IMR-90 (cell line): ENCODE results near the gene MEIS2. TPM values are rescaled to one million over a fixed set of nuclear protein-coding genes. Genes with fewer than 3 reads are reported as not detected.

Source experiments
- ATAC-seq: fragments of 200-7000 bp; cut with Tn5 transposase; 2 replicates; pipeline ENCODE4 v1.9.1; 2020; ENCODE audit warnings: low read depth, mild to moderate bottlenecking, moderate library complexity
- BruUV-seq: library from RNA; stranded (reverse); fragments of 400-500 nt; replicated peaks from 2 replicates; lab custom pipeline; 2021; lab: Mats Ljungman, UMichigan
- CTCF ChIA-PET: fragments of 300-600 bp; formaldehyde crosslinking; extraction: SDS; loops from one replicate; lab custom pipeline; 2021; ENCODE audit warnings: antibody characterized with exemption; lab: Yijun Ruan, JAX
- POLR2A ChIA-PET: fragments of 300-600 bp; sonication (Branson Sonifier 250); formaldehyde crosslinking; loops from one replicate; lab custom pipeline; 2022; ENCODE audit warnings: antibody characterized with exemption; ENCODE audit not compliant: unreplicated experiment; lab: Charles Lee
- DNase-seq: peaks from one replicate; pipeline ENCODE4 v3.0.0; 2013
- H2AFZ ChIP-seq: replicated peaks from 2 replicates; pipeline ENCODE3; 2013; ENCODE audit warnings: low read length, mild to moderate bottlenecking; ENCODE audit not compliant: poor library complexity
- H2AK5ac ChIP-seq: 2 replicates; pipeline ENCODE4 v1.6.1; 2013; ENCODE audit warnings: low read depth, low read length, inconsistent platforms
- H2AK9ac ChIP-seq: replicated peaks from 2 replicates; pipeline ENCODE3; 2013; ENCODE audit warnings: mild to moderate bottlenecking, low read depth, low read length, moderate library complexity; ENCODE audit not compliant: poor library complexity
- H2BK120ac ChIP-seq: 2 replicates; pipeline ENCODE4 v1.6.1; 2013; ENCODE audit warnings: low read depth, low read length, inconsistent platforms
- H2BK15ac ChIP-seq: 3 replicates; pipeline ENCODE4 v1.6.1; 2013; ENCODE audit warnings: low read depth, low read length, inconsistent platforms
- H2BK20ac ChIP-seq: 2 replicates; pipeline ENCODE4 v1.6.1; 2013; ENCODE audit warnings: low read depth, mild to moderate bottlenecking, inconsistent platforms, low read length, moderate library complexity
- H2BK5ac ChIP-seq: 2 replicates; pipeline ENCODE4 v1.6.1; 2013; ENCODE audit warnings: mild to moderate bottlenecking, low read depth, low read length, inconsistent platforms; ENCODE audit not compliant: poor library complexity, severe bottlenecking
- H3K14ac ChIP-seq: replicated peaks from 2 replicates; pipeline ENCODE4 v1.6.1; 2013; ENCODE audit warnings: low read depth, low read length, inconsistent platforms
- H3K18ac ChIP-seq: 2 replicates; pipeline ENCODE4 v1.6.1; 2013; ENCODE audit warnings: low read depth, low read length, control low read depth
- H3K23ac ChIP-seq: 2 replicates; pipeline ENCODE4 v1.6.1; 2013; ENCODE audit warnings: low read depth, low read length, inconsistent platforms
- H3K27ac ChIP-seq: 2 replicates; pipeline ENCODE4 v1.5.1; 2013; ENCODE audit warnings: mild to moderate bottlenecking, control low read depth, low read length; ENCODE audit not compliant: insufficient read depth
- H3K27me3 ChIP-seq: 2 replicates; pipeline ENCODE4 v1.6.1; 2013; ENCODE audit warnings: low read length; ENCODE audit not compliant: control insufficient read depth, insufficient read depth
- H3K36me3 ChIP-seq: 2 replicates; pipeline ENCODE4 v1.6.1; 2013; ENCODE audit warnings: low read length, mixed read lengths; ENCODE audit not compliant: control insufficient read depth, insufficient read depth
- H3K4ac ChIP-seq: 2 replicates; pipeline ENCODE4 v1.6.1; 2013; ENCODE audit warnings: low read depth, low read length, inconsistent platforms
- H3K4me1 ChIP-seq: 2 replicates; pipeline ENCODE4 v1.6.1; 2013; ENCODE audit warnings: low read length, mixed read lengths; ENCODE audit not compliant: control insufficient read depth, insufficient read depth
- H3K4me2 ChIP-seq: 2 replicates; pipeline ENCODE4 v1.6.1; 2013; ENCODE audit warnings: low read depth, mild to moderate bottlenecking, control low read depth, low read length, moderate library complexity
- H3K4me3 ChIP-seq: 2 replicates; pipeline ENCODE4 v1.5.1; 2013; ENCODE audit warnings: low read depth, mild to moderate bottlenecking, control low read depth, low read length, moderate library complexity; ENCODE audit not compliant: insufficient read depth
- H3K56ac ChIP-seq: 2 replicates; pipeline ENCODE4 v1.6.1; 2013; ENCODE audit warnings: low read length, inconsistent platforms; ENCODE audit not compliant: insufficient read depth; ENCODE audit errors: extremely low read depth
- H3K79me1 ChIP-seq, 2 experiments: 2 replicates each; pipeline ENCODE4 v1.6.1; 2013; ENCODE audit warnings: low read length in 2 of 2, inconsistent platforms in 1 of 2, low read depth in 1 of 2
- H3K9ac ChIP-seq: 2 replicates; pipeline ENCODE4 v1.6.1; 2013; ENCODE audit warnings: low read depth, low read length, control low read depth
- H3K9me1 ChIP-seq: 2 replicates; pipeline ENCODE4 v1.6.1; 2013; ENCODE audit warnings: low read length, inconsistent platforms; ENCODE audit not compliant: insufficient read depth
- H3K9me3 ChIP-seq: 2 replicates; pipeline ENCODE4 v1.6.1; 2013; ENCODE audit warnings: low read length; ENCODE audit not compliant: control insufficient read depth, insufficient read depth
- H4K20me1 ChIP-seq: 2 replicates; pipeline ENCODE4 v1.6.1; 2013; ENCODE audit warnings: low read length, inconsistent platforms; ENCODE audit not compliant: insufficient read depth
- H4K5ac ChIP-seq: 2 replicates; pipeline ENCODE4 v1.6.1; 2013; ENCODE audit warnings: mild to moderate bottlenecking, low read depth, low read length, control low read depth
- H4K8ac ChIP-seq, 2 experiments: 2 replicates each; pipeline ENCODE4 v1.6.1; 2013; ENCODE audit warnings: low read depth in 2 of 2, low read length in 2 of 2, control low read depth in 1 of 2, inconsistent platforms in 1 of 2
- H4K91ac ChIP-seq: 2 replicates; pipeline ENCODE4 v1.6.1; 2013; ENCODE audit warnings: low read depth, low read length, inconsistent platforms; ENCODE audit not compliant: insufficient read depth
- BHLHE40 ChIP-seq: fragments of 150-350 bp; IDR thresholded peaks from 2 replicates; pipeline ENCODE4 v1.6.1; 2016; ENCODE audit warnings: mild to moderate bottlenecking, low read depth, low read length
- CEBPB ChIP-seq: IDR thresholded peaks from 2 replicates; pipeline ENCODE4 v1.6.1; 2012; ENCODE audit warnings: low read depth, low read length, improper control_type of control experiment
- CHD1 ChIP-seq: IDR thresholded peaks from 2 replicates; pipeline ENCODE4 v1.6.1; 2012; ENCODE audit warnings: low read depth, low read length, improper control_type of control experiment
- FOS ChIP-seq: fragments of 150-350 bp; IDR thresholded peaks from 2 replicates; pipeline ENCODE4 v1.6.1; 2016; ENCODE audit warnings: low read depth, low read length
- MAFK ChIP-seq: IDR thresholded peaks from 2 replicates; pipeline ENCODE4 v1.6.1; 2012; ENCODE audit warnings: low read depth, low read length, improper control_type of control experiment
- MAZ ChIP-seq: IDR thresholded peaks from 2 replicates; pipeline ENCODE4 v1.6.1; 2012; ENCODE audit warnings: low read depth, mild to moderate bottlenecking, low read length, improper control_type of control experiment, moderate library complexity, borderline replicate concordance
- MXI1 ChIP-seq: IDR thresholded peaks from 2 replicates; pipeline ENCODE4 v1.6.1; 2012; ENCODE audit warnings: low read depth, mild to moderate bottlenecking, low read length, moderate library complexity, borderline replicate concordance
- NFE2L2 ChIP-seq: fragments of 150-350 bp; IDR thresholded peaks from 2 replicates; pipeline ENCODE4 v1.6.1; 2016; ENCODE audit warnings: low read depth, mild to moderate bottlenecking, low read length
- POLR2A ChIP-seq: IDR thresholded peaks from 2 replicates; pipeline ENCODE4 v1.6.1; 2012; ENCODE audit warnings: mild to moderate bottlenecking, low read depth, low read length
- RAD21 ChIP-seq: IDR thresholded peaks from 2 replicates; pipeline ENCODE4 v1.6.1; 2012; ENCODE audit warnings: low read length, improper control_type of control experiment
- RCOR1 ChIP-seq: IDR thresholded peaks from 2 replicates; pipeline ENCODE4 v1.6.1; 2012; ENCODE audit warnings: mild to moderate bottlenecking, low read length, improper control_type of control experiment; ENCODE audit not compliant: insufficient replicate concordance
- RFX5 ChIP-seq: IDR thresholded peaks from 2 replicates; pipeline ENCODE4 v1.8.0; 2012; ENCODE audit warnings: low read depth, mild to moderate bottlenecking, low read length, moderate library complexity
- SMC3 ChIP-seq: fragments of 150-350 bp; IDR thresholded peaks from 2 replicates; pipeline ENCODE4 v1.6.1; 2016; ENCODE audit warnings: low read depth, mild to moderate bottlenecking, antibody characterized with exemption, low read length, moderate library complexity
- WGBS, 2 experiments: methylation state at CpG; one replicate each; pipeline versions ENCODE4 v1.1.5 to v1.1.7; 2013; ENCODE audit warnings: missing lambda C conversion rate in 2 of 2; ENCODE audit not compliant: insufficient read length in 1 of 2; ENCODE audit errors: extremely low coverage in 2 of 2; 5-methylcytosine and 5-hydroxymethylcytosine counted together
- dilution Hi-C: fragments of 300-500 bp; cut with HindIII; formaldehyde crosslinking; loops from one replicate; pipeline ENCODE4 v1.14.3; 2018; ENCODE audit warnings: low sequenced_read_pairs; ENCODE audit not compliant: unreplicated experiment
- in situ Hi-C: fragments of 300-500 bp; cut with MboI; formaldehyde crosslinking; loops from 3 replicates; pipeline ENCODE4 v1.14.3; 2019; ENCODE audit warnings: low sequenced_read_pairs, inconsistent platforms, mixed read lengths
- intact Hi-C: fragments of 100-400 bp; cut with micrococcal nuclease; formaldehyde crosslinking; loops from 2 replicates; pipeline ENCODE4 v1.10.0; 2022
- polyA plus RNA-seq, 3 experiments: library from polyadenylated mRNA; depleted of rRNA; stranded (reverse); fragments of >200 nt; gene quantifications; 2 replicates each; pipeline ENCODE4 v1.2.3, GENCODE V29; 2012; ENCODE audit warnings: low replicate concordance in 1 of 3
- total RNA-seq: library from RNA; depleted of rRNA; stranded (reverse); fragments of >200 nt; gene quantifications from 2 replicates; pipeline ENCODE4 v1.2.3, GENCODE V29; 2012
- TF ChIP-seq, protein P1 (sequence below): fragments of 150-350 bp; IDR thresholded peaks from 2 replicates; pipeline ENCODE4 v1.6.1; 2017; ENCODE audit warnings: mild to moderate bottlenecking, antibody characterized with exemption, low read length, low read depth
- TF ChIP-seq, protein P2 (sequence below): fragments of 150-350 bp; IDR thresholded peaks from 2 replicates; pipeline ENCODE4 v1.6.1; 2016; ENCODE audit warnings: low read depth, mild to moderate bottlenecking, low read length, moderate library complexity, borderline replicate concordance
- TF ChIP-seq, protein P3 (sequence below): conservative IDR thresholded peaks from 2 replicates; pipeline ENCODE4 v1.5.1; 2012; ENCODE audit warnings: mild to moderate bottlenecking, low read depth, low read length, improper control_type of control experiment

MEIS2 gene
- total and polyA plus RNA-seq, 2 of the 4 experiments (the other 2 are of a cell fraction) = 70.1 to 71.3 TPM

DNA sequence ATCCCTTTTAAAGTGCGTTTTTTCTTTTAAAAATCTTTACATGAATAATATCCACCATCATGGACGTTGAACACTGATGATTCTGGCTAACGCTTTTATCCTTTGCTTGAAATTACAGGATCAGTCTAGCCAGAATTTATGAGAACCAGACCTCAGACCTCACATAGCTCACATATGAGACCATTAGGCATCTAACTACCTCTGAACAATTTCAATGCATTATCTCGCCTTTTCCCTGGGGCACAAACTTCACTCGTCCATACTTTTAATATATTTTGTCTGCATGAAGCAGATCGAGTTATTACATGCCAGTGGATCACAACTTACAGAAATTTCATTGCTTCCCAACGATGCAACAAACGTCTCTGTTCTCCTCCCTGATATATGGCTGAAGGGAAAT, 105.6 kb downstream of the MEIS2 start:
- no peak for ATAC-seq
- dilution Hi-C loops (no loop called here), in situ Hi-C loops (no loop called here), intact Hi-C loops (no loop called here)
- Histone ChIP-seq H3K27ac (no peak overlapping the region), H3K4me2 (no peak overlapping the region), H4K91ac (no peak overlapping the region), H3K4me3 (no peak overlapping the region), H2BK5ac (no peak overlapping the region), H2AFZ (no peak overlapping the region), H4K20me1 (no peaks in the 10 kb centered on the region), H3K4ac (no peak overlapping the region), H3K23ac (no peak overlapping the region), H3K9ac (no peak overlapping the region), H2AK9ac (no peak overlapping the region), H3K4me1 (0 out of 2 replicates have a peak, but pooled peaks cover 2% of the 10 kb centered on the region), H4K5ac (no peak overlapping the region), H2BK20ac (no peak overlapping the region), H3K14ac (no peak overlapping the region), H4K8ac (no peak overlapping the region), H2BK15ac (no peak overlapping the region), H3K79me1 (peaks cover 0 to 15% of the 10 kb centered on the region in 2 experiments; a peak in 2 of 4 replicates), H3K36me3 (peaks cover 3% of the 10 kb centered on the region; the same call in 1 of the 2 replicates), H3K18ac (no peak overlapping the region), H3K56ac (no peak overlapping the region), H3K9me3 (no peaks in the 10 kb centered on the region), H3K9me1 (no peaks in the 10 kb centered on the region), H3K27me3 (no peaks in the 10 kb centered on the region), H2AK5ac (no peak overlapping the region), H2BK120ac (no peak overlapping the region)
- no peak for DNase-seq
- TF ChIP-seq, protein P1, sequence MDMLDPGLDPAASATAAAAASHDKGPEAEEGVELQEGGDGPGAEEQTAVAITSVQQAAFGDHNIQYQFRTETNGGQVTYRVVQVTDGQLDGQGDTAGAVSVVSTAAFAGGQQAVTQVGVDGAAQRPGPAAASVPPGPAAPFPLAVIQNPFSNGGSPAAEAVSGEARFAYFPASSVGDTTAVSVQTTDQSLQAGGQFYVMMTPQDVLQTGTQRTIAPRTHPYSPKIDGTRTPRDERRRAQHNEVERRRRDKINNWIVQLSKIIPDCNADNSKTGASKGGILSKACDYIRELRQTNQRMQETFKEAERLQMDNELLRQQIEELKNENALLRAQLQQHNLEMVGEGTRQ = no peak
- no peak for TF ChIP-seq SMC3
- TF ChIP-seq MXI1 = no peak
- no peak for TF ChIP-seq CHD1
- TF ChIP-seq RCOR1 = no peak
- TF ChIP-seq NFE2L2 = no peak
- TF ChIP-seq BHLHE40 = no peak
- TF ChIP-seq RAD21 = no peak
- no peak for TF ChIP-seq FOS
- no peak for TF ChIP-seq POLR2A
- no peak for TF ChIP-seq MAFK
- TF ChIP-seq, protein P2, sequence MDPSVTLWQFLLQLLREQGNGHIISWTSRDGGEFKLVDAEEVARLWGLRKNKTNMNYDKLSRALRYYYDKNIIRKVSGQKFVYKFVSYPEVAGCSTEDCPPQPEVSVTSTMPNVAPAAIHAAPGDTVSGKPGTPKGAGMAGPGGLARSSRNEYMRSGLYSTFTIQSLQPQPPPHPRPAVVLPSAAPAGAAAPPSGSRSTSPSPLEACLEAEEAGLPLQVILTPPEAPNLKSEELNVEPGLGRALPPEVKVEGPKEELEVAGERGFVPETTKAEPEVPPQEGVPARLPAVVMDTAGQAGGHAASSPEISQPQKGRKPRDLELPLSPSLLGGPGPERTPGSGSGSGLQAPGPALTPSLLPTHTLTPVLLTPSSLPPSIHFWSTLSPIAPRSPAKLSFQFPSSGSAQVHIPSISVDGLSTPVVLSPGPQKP = no peak
- TF ChIP-seq MAZ = no peak
- no peak for TF ChIP-seq RFX5
- TF ChIP-seq, protein P3, sequence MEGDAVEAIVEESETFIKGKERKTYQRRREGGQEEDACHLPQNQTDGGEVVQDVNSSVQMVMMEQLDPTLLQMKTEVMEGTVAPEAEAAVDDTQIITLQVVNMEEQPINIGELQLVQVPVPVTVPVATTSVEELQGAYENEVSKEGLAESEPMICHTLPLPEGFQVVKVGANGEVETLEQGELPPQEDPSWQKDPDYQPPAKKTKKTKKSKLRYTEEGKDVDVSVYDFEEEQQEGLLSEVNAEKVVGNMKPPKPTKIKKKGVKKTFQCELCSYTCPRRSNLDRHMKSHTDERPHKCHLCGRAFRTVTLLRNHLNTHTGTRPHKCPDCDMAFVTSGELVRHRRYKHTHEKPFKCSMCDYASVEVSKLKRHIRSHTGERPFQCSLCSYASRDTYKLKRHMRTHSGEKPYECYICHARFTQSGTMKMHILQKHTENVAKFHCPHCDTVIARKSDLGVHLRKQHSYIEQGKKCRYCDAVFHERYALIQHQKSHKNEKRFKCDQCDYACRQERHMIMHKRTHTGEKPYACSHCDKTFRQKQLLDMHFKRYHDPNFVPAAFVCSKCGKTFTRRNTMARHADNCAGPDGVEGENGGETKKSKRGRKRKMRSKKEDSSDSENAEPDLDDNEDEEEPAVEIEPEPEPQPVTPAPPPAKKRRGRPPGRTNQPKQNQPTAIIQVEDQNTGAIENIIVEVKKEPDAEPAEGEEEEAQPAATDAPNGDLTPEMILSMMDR = no peak
- no peak for TF ChIP-seq CEBPB
- 91% methylated on average over 5 of the region's 8 CpGs; no CpG with 5 or more reads in 1 of the 2 experiments for WGBS, 2 experiments
- CTCF ChIA-PET = no interaction called here
- BruUV-seq = no TSS peak
- POLR2A ChIA-PET = no interaction called here
